Measurements from ENCODE around the gene PSMB5. TPM values are rescaled to one million over a fixed set of nuclear protein-coding genes. Genes with fewer than 3 reads are reported as not detected.
A peak's percentile ranks its signal among the peaks of the same experiment; 100 is the strongest.

PSMB5 gene
- total and polyA plus RNA-seq, 2 of the 13 experiments (the other 11 are each of a cell fraction or from before 2014, with no cell fraction given) = 705 to 871 TPM

DNA sequence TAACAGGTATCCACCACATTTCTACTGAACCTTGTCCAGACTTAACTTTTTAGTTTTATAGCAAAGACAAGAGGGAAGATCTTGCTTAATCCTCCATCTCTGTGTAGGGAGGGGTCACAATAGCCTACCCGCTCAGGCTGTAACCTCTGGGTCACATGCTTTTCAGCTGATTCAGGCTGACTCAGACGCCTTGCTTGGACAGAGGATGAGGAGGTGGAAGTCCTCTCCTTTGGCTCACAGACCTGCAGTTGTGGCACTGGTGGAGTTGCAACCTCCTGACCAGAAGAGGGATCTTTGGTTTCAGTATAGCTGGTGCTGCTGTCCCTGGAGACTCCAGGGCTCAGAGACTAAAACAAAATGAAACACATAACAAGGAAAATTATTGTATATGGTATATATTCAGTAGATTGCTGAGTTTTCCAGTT is 44.0 kb upstream of the PSMB5 start (continued):
- TF ChIP-seq ZFAT (CRISPR knock-in tag; conservative IDR thresholded peaks at IDR 0.05) = no peak
- TF ChIP-seq RAD21 (CRISPR knock-in tag; IDR thresholded peaks at IDR 0.05) = no peak
- no peak for TF ChIP-seq ZNF432 (CRISPR knock-in tag; IDR thresholded peaks at IDR 0.05; ENCODE audit: borderline replicate concordance)
- TF ChIP-seq ZNF337 (CRISPR knock-in tag; IDR thresholded peaks at IDR 0.05; ENCODE audit: borderline replicate concordance, low read depth) = no peak
- no peak for TF ChIP-seq ZSCAN20 (CRISPR knock-in tag; IDR thresholded peaks at IDR 0.05; ENCODE audit: borderline replicate concordance)
- TF ChIP-seq ZBTB25 (CRISPR knock-in tag; IDR thresholded peaks at IDR 0.05) = no peak
- TF ChIP-seq, protein P1, sequence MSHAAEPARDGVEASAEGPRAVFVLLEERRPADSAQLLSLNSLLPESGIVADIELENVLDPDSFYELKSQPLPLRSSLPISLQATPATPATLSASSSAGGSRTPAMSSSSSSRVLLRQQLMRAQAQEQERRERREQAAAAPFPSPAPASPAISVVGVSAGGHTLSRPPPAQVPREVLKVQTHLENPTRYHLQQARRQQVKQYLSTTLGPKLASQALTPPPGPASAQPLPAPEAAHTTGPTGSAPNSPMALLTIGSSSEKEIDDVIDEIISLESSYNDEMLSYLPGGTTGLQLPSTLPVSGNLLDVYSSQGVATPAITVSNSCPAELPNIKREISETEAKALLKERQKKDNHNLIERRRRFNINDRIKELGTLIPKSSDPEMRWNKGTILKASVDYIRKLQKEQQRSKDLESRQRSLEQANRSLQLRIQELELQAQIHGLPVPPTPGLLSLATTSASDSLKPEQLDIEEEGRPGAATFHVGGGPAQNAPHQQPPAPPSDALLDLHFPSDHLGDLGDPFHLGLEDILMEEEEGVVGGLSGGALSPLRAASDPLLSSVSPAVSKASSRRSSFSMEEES (CRISPR knock-in tag; IDR thresholded peaks at IDR 0.05) = peak; percentile 65; the same call in 1 of the 2 replicates
- no peak for TF ChIP-seq ZNF543 (CRISPR knock-in tag; IDR thresholded peaks at IDR 0.05)
- no peak for TF ChIP-seq CC2D1A (CRISPR knock-in tag; IDR thresholded peaks at IDR 0.05)
- TF ChIP-seq ZNF605 (CRISPR knock-in tag; IDR thresholded peaks at IDR 0.05) = no peak
- no peak for TF ChIP-seq CSRNP1 (CRISPR knock-in tag; IDR thresholded peaks at IDR 0.05)
- TF ChIP-seq HOXA7 (CRISPR knock-in tag; IDR thresholded peaks at IDR 0.05) = no peak
- peak; percentile 47; the same call in 1 of the 2 replicates for TF ChIP-seq RXRA (CRISPR knock-in tag; IDR thresholded peaks at IDR 0.05)
- 0 out of 2 replicates have a peak, but pooled peaks have one; percentile 13 for TF ChIP-seq CTCF (CRISPR knock-in tag; IDR thresholded peaks at IDR 0.05)
- TF ChIP-seq ZNF550 (CRISPR knock-in tag; IDR thresholded peaks at IDR 0.05; ENCODE audit: borderline replicate concordance) = no peak
- no peak for TF ChIP-seq ZNF883 (CRISPR knock-in tag; IDR thresholded peaks at IDR 0.05; ENCODE audit: not compliant biosample characterization)
- peak; percentile 23 for TF ChIP-seq XRCC5 (optimal IDR thresholded peaks at IDR 0.05; ENCODE audit: low read length)
- TF ChIP-seq, protein P2, sequence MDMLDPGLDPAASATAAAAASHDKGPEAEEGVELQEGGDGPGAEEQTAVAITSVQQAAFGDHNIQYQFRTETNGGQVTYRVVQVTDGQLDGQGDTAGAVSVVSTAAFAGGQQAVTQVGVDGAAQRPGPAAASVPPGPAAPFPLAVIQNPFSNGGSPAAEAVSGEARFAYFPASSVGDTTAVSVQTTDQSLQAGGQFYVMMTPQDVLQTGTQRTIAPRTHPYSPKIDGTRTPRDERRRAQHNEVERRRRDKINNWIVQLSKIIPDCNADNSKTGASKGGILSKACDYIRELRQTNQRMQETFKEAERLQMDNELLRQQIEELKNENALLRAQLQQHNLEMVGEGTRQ (IDR thresholded peaks at IDR 0.05; ENCODE audit: low read depth, low read length) = peak; percentile 34; the same call in 1 of the 2 replicates
- TF ChIP-seq, protein P2 (CRISPR knock-in tag; IDR thresholded peaks at IDR 0.05; ENCODE audit: borderline replicate concordance) = no peak
- no peak for TF ChIP-seq MXD4 (CRISPR knock-in tag; IDR thresholded peaks at IDR 0.05)
- TF ChIP-seq ZNF75D (CRISPR knock-in tag; IDR thresholded peaks at IDR 0.05; ENCODE audit: borderline replicate concordance) = peak; percentile 79; the same call in 1 of the 2 replicates
- TF ChIP-seq ZNF556 (CRISPR knock-in tag; IDR thresholded peaks at IDR 0.05; ENCODE audit: borderline replicate concordance) = no peak
